ENCODE results near the gene OR6B1.

GRCh38 chr7:143975617-143976016 is 24.5 kb upstream of the OR6B1 start:
- TF ChIP-seq CTCF (IDR thresholded peaks at IDR 0.05; ENCODE audit: low read length) (no peak), EZH2 (optimal IDR thresholded peaks at IDR 0.05; ENCODE audit: low read depth, low read length) (no peak)

Measured in MM.1S (cell line).